ENCODE measurements around the gene FOSL2. TPM values are rescaled to one million over a fixed set of nuclear protein-coding genes. Genes with fewer than 3 reads are reported as not detected.

Gene FOSL2
- total RNA-seq, 1 experiment from 2014 or later, result 0.30 TPM

- no peaks in the 10 kb centered on the region for H3K9me2 ChIP-seq (replicated peaks; ENCODE audit: insufficient read depth, low read length)
- no peaks in the 10 kb centered on the region for H4K20me1 ChIP-seq (ENCODE audit: insufficient read depth, low read depth, low read length)
- no peak for DNase-seq
- H3K4me2 ChIP-seq (ENCODE audit: low read depth, low read length, poor library complexity, severe bottlenecking), result no peak overlapping the region
- no peak overlapping the region for H2AFZ ChIP-seq (ENCODE audit: low read length)
- no peaks in the 10 kb centered on the region for H3K4me1 ChIP-seq (ENCODE audit: low read length)
- no peak overlapping the region for H3K4me3 ChIP-seq (ENCODE audit: low read length)
- H3K79me2 ChIP-seq (ENCODE audit: low read length), result no peaks in the 10 kb centered on the region
- no peaks in the 10 kb centered on the region for H3K36me3 ChIP-seq (ENCODE audit: insufficient read depth, low read length)
- no peak overlapping the region for H3K9ac ChIP-seq (ENCODE audit: low read length)
- no peak overlapping the region for H3K27ac ChIP-seq (ENCODE audit: low read length)
- no peaks in the 10 kb centered on the region for H3K9me3 ChIP-seq (ENCODE audit: low read length)
- H3K27me3 ChIP-seq (ENCODE audit: low read length), result no peaks in the 10 kb centered on the region
These were observed 28.1 kb downstream of the FOSL2 start for GRCh38 chr2:28420722-28421121.

GRCh38 chr2:28422908-28423741, 30.5 kb downstream of the FOSL2 start:
- no peak overlapping the region for H3K9ac ChIP-seq (ENCODE audit: low read length)
- no peaks in the 10 kb centered on the region for H3K9me3 ChIP-seq (ENCODE audit: low read length)
- no peaks in the 10 kb centered on the region for H4K20me1 ChIP-seq (ENCODE audit: insufficient read depth, low read depth, low read length)
- H3K36me3 ChIP-seq (ENCODE audit: insufficient read depth, low read length), result no peaks in the 10 kb centered on the region
- DNase-seq, result no peak
- H3K4me1 ChIP-seq (ENCODE audit: low read length), result no peaks in the 10 kb centered on the region
- no peak overlapping the region for H3K27ac ChIP-seq (ENCODE audit: low read length)
- H3K4me3 ChIP-seq (ENCODE audit: low read length), result no peak overlapping the region
- H3K9me2 ChIP-seq (replicated peaks; ENCODE audit: insufficient read depth, low read length), result no peaks in the 10 kb centered on the region
- no peak overlapping the region for H2AFZ ChIP-seq (ENCODE audit: low read length)
- no peaks in the 10 kb centered on the region for H3K27me3 ChIP-seq (ENCODE audit: low read length)
- no peaks in the 10 kb centered on the region for H3K79me2 ChIP-seq (ENCODE audit: low read length)
- H3K4me2 ChIP-seq (ENCODE audit: low read depth, low read length, poor library complexity, severe bottlenecking), result no peak overlapping the region

- DNase-seq, result no peak
- no peaks in the 10 kb centered on the region for H3K9me3 ChIP-seq (ENCODE audit: low read length)
- H4K20me1 ChIP-seq (ENCODE audit: insufficient read depth, low read depth, low read length), result no peaks in the 10 kb centered on the region
- no peak overlapping the region for H2AFZ ChIP-seq (ENCODE audit: low read length)
- no peaks in the 10 kb centered on the region for H3K9me2 ChIP-seq (replicated peaks; ENCODE audit: insufficient read depth, low read length)
- H3K4me3 ChIP-seq (ENCODE audit: low read length), result no peak overlapping the region
- no peaks in the 10 kb centered on the region for H3K27me3 ChIP-seq (ENCODE audit: low read length)
- no peaks in the 10 kb centered on the region for H3K79me2 ChIP-seq (ENCODE audit: low read length)
- H3K4me2 ChIP-seq (ENCODE audit: low read depth, low read length, poor library complexity, severe bottlenecking), result no peak overlapping the region
- no peaks in the 10 kb centered on the region for H3K4me1 ChIP-seq (ENCODE audit: low read length)
- H3K27ac ChIP-seq (ENCODE audit: low read length), result no peak overlapping the region
- no peaks in the 10 kb centered on the region for H3K36me3 ChIP-seq (ENCODE audit: insufficient read depth, low read length)
- no peak overlapping the region for H3K9ac ChIP-seq (ENCODE audit: low read length)
These were observed 31.4 kb downstream of the FOSL2 start for GRCh38 chr2:28423856-28424605.

GRCh38 chr2:28424799-28425463, 32.3 kb downstream of the FOSL2 start:
- Histone ChIP-seq H3K4me3 (ENCODE audit: low read length) (no peak overlapping the region), H3K27ac (ENCODE audit: low read length) (no peak overlapping the region), H3K9me3 (ENCODE audit: low read length) (no peaks in the 10 kb centered on the region), H3K27me3 (ENCODE audit: low read length) (no peaks in the 10 kb centered on the region), H3K9ac (ENCODE audit: low read length) (no peak overlapping the region), H3K9me2 (replicated peaks; ENCODE audit: insufficient read depth, low read length) (no peaks in the 10 kb centered on the region), H3K79me2 (ENCODE audit: low read length) (no peaks in the 10 kb centered on the region), H3K36me3 (ENCODE audit: insufficient read depth, low read length) (no peaks in the 10 kb centered on the region), H4K20me1 (ENCODE audit: insufficient read depth, low read depth, low read length) (no peaks in the 10 kb centered on the region), H3K4me2 (ENCODE audit: low read depth, low read length, poor library complexity, severe bottlenecking) (no peak overlapping the region), H3K4me1 (ENCODE audit: low read length) (no peaks in the 10 kb centered on the region), H2AFZ (ENCODE audit: low read length) (no peak overlapping the region)
- no peak for DNase-seq

GRCh38 chr2:28425464-28425835, 32.8 kb downstream of the FOSL2 start:
- no peak overlapping the region for H3K27ac ChIP-seq (ENCODE audit: low read length)
- no peak overlapping the region for H2AFZ ChIP-seq (ENCODE audit: low read length)
- no peaks in the 10 kb centered on the region for H4K20me1 ChIP-seq (ENCODE audit: insufficient read depth, low read depth, low read length)
- DNase-seq, result no peak
- no peak overlapping the region for H3K4me2 ChIP-seq (ENCODE audit: low read depth, low read length, poor library complexity, severe bottlenecking)
- H3K9me3 ChIP-seq (ENCODE audit: low read length), result no peaks in the 10 kb centered on the region
- H3K27me3 ChIP-seq (ENCODE audit: low read length), result no peaks in the 10 kb centered on the region
- H3K79me2 ChIP-seq (ENCODE audit: low read length), result no peaks in the 10 kb centered on the region
- no peaks in the 10 kb centered on the region for H3K9me2 ChIP-seq (replicated peaks; ENCODE audit: insufficient read depth, low read length)
- H3K4me1 ChIP-seq (ENCODE audit: low read length), result no peaks in the 10 kb centered on the region
- no peaks in the 10 kb centered on the region for H3K36me3 ChIP-seq (ENCODE audit: insufficient read depth, low read length)
- no peak overlapping the region for H3K4me3 ChIP-seq (ENCODE audit: low read length)
- no peak overlapping the region for H3K9ac ChIP-seq (ENCODE audit: low read length)

- Histone ChIP-seq H3K4me2 (ENCODE audit: low read depth, low read length, poor library complexity, severe bottlenecking) (no peak overlapping the region), H3K9me2 (replicated peaks; ENCODE audit: insufficient read depth, low read length) (no peaks in the 10 kb centered on the region), H3K9ac (ENCODE audit: low read length) (no peak overlapping the region)
These were observed 35.2 kb downstream of the FOSL2 start for GRCh38 chr2:28427741-28428415.

GRCh38 chr2:28428486-28428885, 35.8 kb downstream of the FOSL2 start:
- no peaks in the 10 kb centered on the region for H3K9me3 ChIP-seq (ENCODE audit: low read length)
- H4K20me1 ChIP-seq (ENCODE audit: insufficient read depth, low read depth, low read length), result no peaks in the 10 kb centered on the region
- H3K4me3 ChIP-seq (ENCODE audit: low read length), result no peak overlapping the region
- no peaks in the 10 kb centered on the region for H3K27me3 ChIP-seq (ENCODE audit: low read length)
- no peak overlapping the region for H3K27ac ChIP-seq (ENCODE audit: low read length)
- H3K9me2 ChIP-seq (replicated peaks; ENCODE audit: insufficient read depth, low read length), result no peaks in the 10 kb centered on the region
- H3K4me1 ChIP-seq (ENCODE audit: low read length), result no peaks in the 10 kb centered on the region
- H3K79me2 ChIP-seq (ENCODE audit: low read length), result no peaks in the 10 kb centered on the region
- H3K4me2 ChIP-seq (ENCODE audit: low read depth, low read length, poor library complexity, severe bottlenecking), result no peak overlapping the region
- no peaks in the 10 kb centered on the region for H3K36me3 ChIP-seq (ENCODE audit: insufficient read depth, low read length)
- no peak overlapping the region for H2AFZ ChIP-seq (ENCODE audit: low read length)
- H3K9ac ChIP-seq (ENCODE audit: low read length), result no peak overlapping the region
- no peak for DNase-seq

More at GRCh38 chr2:28427741-28428415, 35.2 kb downstream of the FOSL2 start:
- no peaks in the 10 kb centered on the region for H3K27me3 ChIP-seq (ENCODE audit: low read length)
- no peaks in the 10 kb centered on the region for H3K36me3 ChIP-seq (ENCODE audit: insufficient read depth, low read length)
- no peak for DNase-seq
- H2AFZ ChIP-seq (ENCODE audit: low read length), result no peak overlapping the region
- H3K9me3 ChIP-seq (ENCODE audit: low read length), result no peaks in the 10 kb centered on the region
- no peak overlapping the region for H3K27ac ChIP-seq (ENCODE audit: low read length)
- H4K20me1 ChIP-seq (ENCODE audit: insufficient read depth, low read depth, low read length), result no peaks in the 10 kb centered on the region
- H3K4me3 ChIP-seq (ENCODE audit: low read length), result no peak overlapping the region
- no peaks in the 10 kb centered on the region for H3K79me2 ChIP-seq (ENCODE audit: low read length)
- no peaks in the 10 kb centered on the region for H3K4me1 ChIP-seq (ENCODE audit: low read length)
